Naive thymus-derived CD8-positive, alpha-beta T cell (primary cell): ENCODE data around the gene SMG7. TPM values are rescaled to one million over a fixed set of nuclear protein-coding genes. Genes with fewer than 3 reads are reported as not detected.

ENCODE experiments used
- ATAC-seq, 2 donors: fragments of 150-1000 bp; cut with Tn5 transposase in 1 of 2; sonication (Bioruptor Pico), chemical (Tn5 transposase) in 1 of 2; 1 replicate in 1 of 2; 2 replicates in 1 of 2; pipeline ENCODE4 v1.10.0; 2021; ENCODE audit warnings: mild to moderate bottlenecking in 2 of 2, moderate library complexity in 2 of 2
- POLR2A ChIA-PET: fragments of 350-600 bp; sonication (Branson Sonifier 250); formaldehyde crosslinking; loops from one replicate; lab custom pipeline; 2021; ENCODE audit warnings: antibody characterized with exemption; lab: Charles Lee
- DNase-seq, 10 donors: peaks; one replicate each; pipeline versions ENCODE4 v3.0.0 to v3.0.0-alpha.2; 2020 to 2022
- H3K27ac Mint-ChIP-seq, 10 donors: one replicate each; pipeline ENCODE4 v1.8.0; 2020 to 2022; ENCODE audit warnings: mild to moderate bottlenecking in 10 of 10, mixed read lengths in 10 of 10, moderate library complexity in 4 of 10, inconsistent platforms in 1 of 10
- H3K27me3 Mint-ChIP-seq, 5 donors: one replicate each; pipeline ENCODE4 v1.8.0; 2021 to 2022; ENCODE audit warnings: mixed read lengths in 5 of 5
- H3K36me3 Mint-ChIP-seq, 3 donors: one replicate each; pipeline ENCODE4 v1.8.0; 2020 to 2022; ENCODE audit warnings: mixed read lengths in 3 of 3, mild to moderate bottlenecking in 2 of 3, inconsistent platforms in 1 of 3
- H3K4me1 Mint-ChIP-seq, 4 donors: one replicate each; pipeline ENCODE4 v1.8.0; 2021 to 2022; ENCODE audit warnings: mixed read lengths in 4 of 4
- H3K4me3 Mint-ChIP-seq, 10 donors: one replicate each; pipeline ENCODE4 v1.8.0; 2020 to 2022; ENCODE audit warnings: mild to moderate bottlenecking in 10 of 10, mixed read lengths in 10 of 10, moderate library complexity in 6 of 10, inconsistent platforms in 1 of 10
- H3K9me3 Mint-ChIP-seq, 9 donors: one replicate each; pipeline ENCODE4 v1.8.0; 2020 to 2022; ENCODE audit warnings: mixed read lengths in 9 of 9, mild to moderate bottlenecking in 3 of 9, inconsistent platforms in 1 of 9, moderate library complexity in 1 of 9
- polyA plus RNA-seq, 3 donors: library from polyadenylated mRNA; unstranded; fragments of 300-500 nt; fragmentation: Illumina TruSeq; gene quantifications; one replicate each; pipeline ENCODE4 v1.2.3, GENCODE V29; 2021
- total RNA-seq, 8 experiments: library from RNA in 2 of 8; stranded (reverse) in 2 of 8; gene quantifications; one replicate each; pipeline ENCODE4 v1.2.3 and lab custom pipeline; 2021 to 2026

SMG7 gene
- total and polyA plus RNA-seq, 5 experiments from 2014 or later = 14.8 to 60.0 (median 29.2) TPM

GRCh38 chr1:183444243-183444642, 28.1 kb upstream of the SMG7 start:
- Mint-ChIP-seq H3K4me3 (no peak overlapping the region), H3K27ac (no peak overlapping the region), H3K27me3 (peaks cover 0 to 2% (median 0%) of the 10 kb centered on the region in 5 donors), H3K4me1 (no peaks in the 10 kb centered on the region), H3K36me3 (no peaks in the 10 kb centered on the region), H3K9me3 (no peaks in the 10 kb centered on the region)
- ATAC-seq = no peak
- POLR2A ChIA-PET = no interaction called here
- DNase-seq = no peak

- ATAC-seq (no peak), DNase-seq (no peak)
- Mint-ChIP-seq H3K4me3 (no peak overlapping the region), H3K36me3 (no peaks in the 10 kb centered on the region), H3K27me3 (peaks cover 0 to 7% (median 1%) of the 10 kb centered on the region in 5 donors), H3K4me1 (no peaks in the 10 kb centered on the region), H3K27ac (no peak overlapping the region), H3K9me3 (no peaks in the 10 kb centered on the region)
- POLR2A ChIA-PET = no interaction called here
Measured at GRCh38 chr1:183449223-183449770, 23.0 kb upstream of the SMG7 start.

- no peak for ATAC-seq
- Mint-ChIP-seq H3K4me1 (no peaks in the 10 kb centered on the region), H3K27me3 (peaks cover 0 to 11% (median 9%) of the 10 kb centered on the region in 5 donors), H3K27ac (no peak overlapping the region), H3K4me3 (no peak overlapping the region), H3K9me3 (no peaks in the 10 kb centered on the region), H3K36me3 (no peaks in the 10 kb centered on the region)
- POLR2A ChIA-PET = no interaction called here
- DNase-seq = no peak
Measured at GRCh38 chr1:183450093-183450492, 22.2 kb upstream of the SMG7 start.

GRCh38 chr1:183454377-183454776, 17.9 kb upstream of the SMG7 start:
- H3K4me1 Mint-ChIP-seq = no peaks in the 10 kb centered on the region
- no peak overlapping the region for H3K4me3 Mint-ChIP-seq
- DNase-seq (no peak), ATAC-seq (no peak)
- no peaks in the 10 kb centered on the region for H3K9me3 Mint-ChIP-seq
- H3K36me3 Mint-ChIP-seq = no peaks in the 10 kb centered on the region
- no peak overlapping the region for H3K27ac Mint-ChIP-seq
- POLR2A ChIA-PET = no interaction called here
- H3K27me3 Mint-ChIP-seq = peaks cover 6 to 34% (median 25%) of the 10 kb centered on the region in 5 donors

- H3K27me3 Mint-ChIP-seq = peaks cover 13 to 52% (median 30%) of the 10 kb centered on the region in 5 donors
- POLR2A ChIA-PET = interaction anchor here (0.6 kb wide), 1 partner anchor 37 kb away, joined by 3 read pairs; no protein-coding TSS in a partner anchor
- no peak overlapping the region for H3K27ac Mint-ChIP-seq
- no peak overlapping the region for H3K4me3 Mint-ChIP-seq
- no peak for DNase-seq
- no peak for ATAC-seq
- H3K9me3 Mint-ChIP-seq = no peaks in the 10 kb centered on the region
- H3K4me1 Mint-ChIP-seq = peaks cover 0 to 2% (median 1%) of the 10 kb centered on the region in 4 donors
- no peaks in the 10 kb centered on the region for H3K36me3 Mint-ChIP-seq
Measured at GRCh38 chr1:183456826-183457225, 15.5 kb upstream of the SMG7 start.

GRCh38 chr1:183457449-183457848, 14.8 kb upstream of the SMG7 start:
- Mint-ChIP-seq H3K4me3 (no peak overlapping the region), H3K27ac (no peak overlapping the region), H3K36me3 (no peaks in the 10 kb centered on the region), H3K4me1 (peaks cover 0 to 4% (median 2%) of the 10 kb centered on the region in 4 donors), H3K9me3 (no peaks in the 10 kb centered on the region), H3K27me3 (peaks cover 17 to 58% (median 30%) of the 10 kb centered on the region in 5 donors)
- no peak for ATAC-seq
- POLR2A ChIA-PET = interaction anchor here (0.6 to 0.7 kb wide), 2 partner anchors 38 to 100 kb away, joined by 3 read pairs; no protein-coding TSS in a partner anchor
- no peak for DNase-seq

GRCh38 chr1:183460596-183460995, 11.7 kb upstream of the SMG7 start:
- peaks cover 0 to 4% (median 2%) of the 10 kb centered on the region in 4 donors for H3K4me1 Mint-ChIP-seq
- H3K36me3 Mint-ChIP-seq = no peaks in the 10 kb centered on the region
- H3K27ac Mint-ChIP-seq = no peak overlapping the region
- peaks cover 18 to 60% (median 28%) of the 10 kb centered on the region in 5 donors for H3K27me3 Mint-ChIP-seq
- ATAC-seq (no peak), DNase-seq (no peak)
- POLR2A ChIA-PET = interaction anchor here (0.6 kb wide), 1 partner anchor 10 kb away, joined by 3 read pairs; no protein-coding TSS in a partner anchor
- H3K9me3 Mint-ChIP-seq = no peaks in the 10 kb centered on the region
- H3K4me3 Mint-ChIP-seq = no peak overlapping the region

- no peak overlapping the region for H3K27ac Mint-ChIP-seq
- H3K4me1 Mint-ChIP-seq = peaks cover 0 to 4% (median 2%) of the 10 kb centered on the region in 4 donors
- POLR2A ChIA-PET = no interaction called here
- no peak overlapping the region for H3K4me3 Mint-ChIP-seq
- DNase-seq = no peak
- H3K9me3 Mint-ChIP-seq = no peaks in the 10 kb centered on the region
- peaks cover 18 to 52% (median 25%) of the 10 kb centered on the region in 5 donors for H3K27me3 Mint-ChIP-seq
- no peaks in the 10 kb centered on the region for H3K36me3 Mint-ChIP-seq
- ATAC-seq = no peak
Measured at GRCh38 chr1:183461350-183461749, 10.9 kb upstream of the SMG7 start.

- Mint-ChIP-seq H3K4me3 (no peak overlapping the region), H3K4me1 (peaks cover 0 to 7% (median 2%) of the 10 kb centered on the region in 4 donors), H3K27ac (no peak overlapping the region), H3K27me3 (peaks cover 12 to 49% (median 18%) of the 10 kb centered on the region in 5 donors), H3K36me3 (no peaks in the 10 kb centered on the region), H3K9me3 (no peaks in the 10 kb centered on the region)
- POLR2A ChIA-PET = no interaction called here
- no peak for ATAC-seq
- no peak for DNase-seq
Measured at GRCh38 chr1:183463566-183463965, 8.7 kb upstream of the SMG7 start.

- ATAC-seq = no peak
- peaks cover 0 to 17% (median 5%) of the 10 kb centered on the region in 4 donors for H3K4me1 Mint-ChIP-seq
Measured at GRCh38 chr1:183466781-183467180, 5.5 kb upstream of the SMG7 start.

GRCh38 chr1:183467687-183468086, 4.6 kb upstream of the SMG7 start:
- ATAC-seq = no peak
- H3K27ac Mint-ChIP-seq = no peak overlapping the region
- peaks cover 0 to 1% (median 0%) of the 10 kb centered on the region in 9 donors for H3K9me3 Mint-ChIP-seq
- no peaks in the 10 kb centered on the region for H3K36me3 Mint-ChIP-seq
- POLR2A ChIA-PET = no interaction called here
- DNase-seq = no peak
- H3K27me3 Mint-ChIP-seq = peaks cover 3 to 15% (median 7%) of the 10 kb centered on the region in 5 donors
- H3K4me3 Mint-ChIP-seq = no peak overlapping the region
- H3K4me1 Mint-ChIP-seq = peaks cover 0 to 18% (median 7%) of the 10 kb centered on the region in 4 donors

More at GRCh38 chr1:183466781-183467180, 5.5 kb upstream of the SMG7 start:
- POLR2A ChIA-PET = no interaction called here
- Mint-ChIP-seq H3K27ac (peak overlapping the region in 1 of 10 donors; percentile 67), H3K9me3 (peaks cover 0 to 1% (median 0%) of the 10 kb centered on the region in 9 donors), H3K36me3 (no peaks in the 10 kb centered on the region), H3K4me3 (no peak overlapping the region), H3K27me3 (peaks cover 8 to 22% (median 9%) of the 10 kb centered on the region in 5 donors)
- no peak for DNase-seq

- POLR2A ChIA-PET = interaction anchor here (0.7 to 1.0 kb wide), 2 partner anchors 10 to 28 kb away, joined by 3 read pairs; no protein-coding TSS in a partner anchor
- DNase-seq (peak; percentile 81 to 95 (median 88)), ATAC-seq (peak; percentile 58 to 60)
- peaks cover 0 to 3% (median 0%) of the 10 kb centered on the region in 5 donors for H3K27me3 Mint-ChIP-seq
- peaks cover 0 to 5% (median 0%) of the 10 kb centered on the region in 3 donors for H3K36me3 Mint-ChIP-seq
- peaks cover 0 to 1% (median 0%) of the 10 kb centered on the region in 9 donors for H3K9me3 Mint-ChIP-seq
- H3K4me3 Mint-ChIP-seq = peak overlapping the region; percentile 89 to 99 (median 98)
- peak overlapping the region; percentile 96 to 100 (median 100) for H3K27ac Mint-ChIP-seq
- peaks cover 0 to 32% (median 20%) of the 10 kb centered on the region in 4 donors for H3K4me1 Mint-ChIP-seq
Measured at GRCh38 chr1:183470147-183470960, 1.9 kb upstream of the SMG7 start.
